ENCODE measurements around the gene FLOT2. TPM values are rescaled to one million over a fixed set of nuclear protein-coding genes. Genes with fewer than 3 reads are reported as not detected.
"Not testable (repeated sequence)": the region's sequence is repeated elsewhere in the genome, so short reads cannot be mapped to it uniquely, and the experiment has no call there.

The FLOT2 gene
- total and polyA plus RNA-seq, 3 donors from 2014 or later: 20.9 to 33.2 (median 31.3) TPM

DNA sequence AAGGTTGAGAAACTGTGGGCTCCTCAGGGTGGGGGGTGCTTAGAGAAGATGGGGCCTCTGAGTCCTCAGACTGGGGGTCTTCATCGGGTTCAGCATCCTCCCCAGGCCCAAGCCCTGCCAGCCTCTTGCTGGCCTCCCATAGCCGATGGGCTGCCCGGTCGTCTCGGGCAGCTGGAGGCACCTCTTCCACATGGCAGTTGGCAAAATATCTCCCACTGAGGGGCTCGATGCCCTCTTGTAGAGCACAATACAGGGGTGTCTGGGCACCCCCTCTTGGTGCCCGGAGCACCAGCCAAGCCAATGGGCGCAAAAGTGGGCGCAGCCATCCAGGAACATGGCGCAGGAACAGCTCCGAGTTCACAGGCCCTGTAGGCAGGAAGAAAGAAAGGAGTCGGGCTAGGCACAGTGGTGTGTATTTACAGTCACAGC is 1.0 kb upstream of the FLOT2 start:
- no peaks in the 10 kb centered on the region for H3K27me3 ChIP-seq
- intact Hi-C loops (cut with DNase I; ENCODE audit: low total_unique reads): no loop called here
- H3K4me3 ChIP-seq: no peak overlapping the region
- DNase-seq: no peak
- H3K36me3 ChIP-seq (ENCODE audit: low read depth, missing control alignments): no peaks in the 10 kb centered on the region
- peaks cover 30% of the 10 kb centered on the region for H3K4me1 ChIP-seq
- H3K27ac ChIP-seq: no peak overlapping the region
- TF ChIP-seq POLR2A (IDR thresholded peaks at IDR 0.05): no peak
- TF ChIP-seq, protein P1, sequence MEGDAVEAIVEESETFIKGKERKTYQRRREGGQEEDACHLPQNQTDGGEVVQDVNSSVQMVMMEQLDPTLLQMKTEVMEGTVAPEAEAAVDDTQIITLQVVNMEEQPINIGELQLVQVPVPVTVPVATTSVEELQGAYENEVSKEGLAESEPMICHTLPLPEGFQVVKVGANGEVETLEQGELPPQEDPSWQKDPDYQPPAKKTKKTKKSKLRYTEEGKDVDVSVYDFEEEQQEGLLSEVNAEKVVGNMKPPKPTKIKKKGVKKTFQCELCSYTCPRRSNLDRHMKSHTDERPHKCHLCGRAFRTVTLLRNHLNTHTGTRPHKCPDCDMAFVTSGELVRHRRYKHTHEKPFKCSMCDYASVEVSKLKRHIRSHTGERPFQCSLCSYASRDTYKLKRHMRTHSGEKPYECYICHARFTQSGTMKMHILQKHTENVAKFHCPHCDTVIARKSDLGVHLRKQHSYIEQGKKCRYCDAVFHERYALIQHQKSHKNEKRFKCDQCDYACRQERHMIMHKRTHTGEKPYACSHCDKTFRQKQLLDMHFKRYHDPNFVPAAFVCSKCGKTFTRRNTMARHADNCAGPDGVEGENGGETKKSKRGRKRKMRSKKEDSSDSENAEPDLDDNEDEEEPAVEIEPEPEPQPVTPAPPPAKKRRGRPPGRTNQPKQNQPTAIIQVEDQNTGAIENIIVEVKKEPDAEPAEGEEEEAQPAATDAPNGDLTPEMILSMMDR (IDR thresholded peaks at IDR 0.05): no peak
- no peaks in the 10 kb centered on the region for H3K9me3 ChIP-seq
- 77 to 86% methylated on average over 2 to 12 of the region's 12 CpGs for WGBS, 2 donors

DNA sequence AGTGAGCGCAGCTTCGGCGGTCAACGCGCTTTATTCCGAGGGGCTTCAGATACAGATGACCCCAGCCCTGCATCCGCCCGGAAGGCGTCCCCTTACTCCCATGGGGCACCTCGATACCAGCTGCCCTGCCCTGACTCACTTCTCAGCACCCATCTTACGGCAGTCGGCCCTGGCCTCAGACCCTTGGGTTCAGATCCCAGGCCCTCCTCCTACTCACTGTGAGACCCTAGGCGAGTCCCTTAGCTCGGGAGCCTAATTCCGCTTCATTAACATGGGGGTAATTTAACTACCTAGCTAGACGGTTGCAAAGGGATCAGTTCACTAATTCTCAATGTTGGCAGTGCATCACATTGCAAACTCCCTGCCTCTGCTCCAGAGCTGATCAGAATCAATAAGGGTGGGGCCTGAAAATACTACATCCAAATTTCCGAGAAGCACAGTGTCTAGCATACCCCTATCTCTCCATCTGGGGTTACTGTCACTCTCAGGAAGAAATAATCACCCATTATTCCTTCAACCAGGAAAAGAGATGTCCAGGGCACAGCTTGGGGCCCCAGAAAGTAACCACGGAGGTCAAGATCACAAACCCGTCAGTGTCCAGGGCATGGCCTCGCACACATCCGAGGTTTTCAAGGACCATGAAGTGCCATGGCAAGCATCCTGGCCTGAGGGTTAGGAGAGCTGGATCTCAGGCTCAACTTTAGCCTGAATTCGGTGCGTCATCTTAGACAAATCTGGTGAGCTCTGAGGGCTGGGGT is 415 bp upstream of the FLOT2 start:
- peak; percentile 58 for DNase-seq
- no peaks in the 10 kb centered on the region for H3K36me3 ChIP-seq (ENCODE audit: low read depth, missing control alignments)
- 24 to 25% methylated on average over 14 to 17 of the region's 23 CpGs for WGBS, 2 donors
- H3K27me3 ChIP-seq: no peaks in the 10 kb centered on the region
- intact Hi-C loops (cut with DNase I; ENCODE audit: low total_unique reads): no loop called here
- TF ChIP-seq POLR2A (IDR thresholded peaks at IDR 0.05): no peak
- TF ChIP-seq, protein P1 (IDR thresholded peaks at IDR 0.05): no peak
- H3K9me3 ChIP-seq: no peaks in the 10 kb centered on the region
- peak overlapping the region; percentile 80 to 81 for H3K4me3 ChIP-seq
- peaks cover 26% of the 10 kb centered on the region for H3K4me1 ChIP-seq
- H3K27ac ChIP-seq: peak overlapping the region; percentile 87 to 91

DNA sequence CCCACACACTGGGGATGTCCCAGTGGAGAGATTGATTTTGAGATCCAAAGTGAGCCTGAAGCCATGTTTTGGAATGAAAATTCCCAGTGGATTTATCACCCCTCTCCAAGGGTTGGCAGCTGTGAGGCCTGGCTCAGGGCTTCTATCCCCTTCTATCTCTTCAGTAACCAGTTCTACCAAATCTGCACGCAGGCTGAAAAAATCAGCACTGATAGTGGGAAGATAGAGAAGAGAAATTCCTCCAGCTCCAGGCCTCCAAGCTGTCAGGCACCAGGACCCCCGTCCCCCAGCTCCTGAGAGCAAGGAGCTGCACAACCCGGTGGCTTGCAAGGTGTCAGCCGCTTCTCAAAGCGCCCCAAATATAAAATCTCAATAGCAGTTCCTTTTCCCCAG is 1.0 kb downstream of the FLOT2 start:
- TF ChIP-seq POLR2A (IDR thresholded peaks at IDR 0.05): no peak
- TF ChIP-seq, protein P1 (IDR thresholded peaks at IDR 0.05): no peak
- Histone ChIP-seq H3K27me3 (no peaks in the 10 kb centered on the region), H3K4me3 (peak overlapping the region; percentile 80 to 81), H3K4me1 (peaks cover 20% of the 10 kb centered on the region), H3K27ac (peak overlapping the region; percentile 87 to 91), H3K36me3 (ENCODE audit: low read depth, missing control alignments) (no peaks in the 10 kb centered on the region), H3K9me3 (no peaks in the 10 kb centered on the region)
- 11 to 15% methylated on average over 5 of the region's 5 CpGs for WGBS, 2 donors
- no peak for DNase-seq
- intact Hi-C loops (cut with DNase I; ENCODE audit: low total_unique reads): no loop called here

DNA sequence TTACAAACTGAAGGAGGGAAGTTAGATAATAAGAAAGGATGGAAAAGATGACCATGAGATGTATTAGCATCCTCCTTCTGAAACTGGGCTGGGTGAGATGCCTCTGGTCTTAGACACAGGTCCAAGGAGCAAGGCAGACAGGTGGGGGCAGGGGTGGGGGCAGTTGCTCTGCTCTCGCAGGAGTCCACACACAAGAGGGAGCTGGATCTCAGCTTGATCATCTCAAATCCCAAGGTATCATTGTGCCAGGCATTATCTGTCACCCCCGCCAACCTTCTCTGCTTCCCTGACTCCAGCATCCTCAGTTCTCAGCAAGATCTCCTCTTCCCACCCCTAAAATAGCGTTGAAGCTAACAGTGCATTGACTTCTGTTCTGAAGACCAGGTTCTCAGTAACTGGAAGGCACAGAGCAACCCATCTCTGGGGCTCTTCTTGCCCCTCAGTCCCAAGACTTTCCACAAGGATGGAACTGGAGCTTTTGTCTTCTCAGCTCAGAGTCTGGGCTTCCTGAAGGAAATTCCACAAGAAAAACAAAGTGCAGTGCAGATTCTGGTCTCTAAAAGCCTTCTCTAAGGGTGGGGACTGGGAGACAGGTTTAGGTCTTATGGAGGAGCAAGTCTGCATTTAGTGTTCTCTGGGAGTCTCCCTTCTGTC is 1.6 kb downstream of the FLOT2 start:
- TF ChIP-seq POLR2A (IDR thresholded peaks at IDR 0.05): no peak
- TF ChIP-seq, protein P1 (IDR thresholded peaks at IDR 0.05): no peak
- no peak for DNase-seq
- intact Hi-C loops (cut with DNase I; ENCODE audit: low total_unique reads): no loop called here
- H3K36me3 ChIP-seq (ENCODE audit: low read depth, missing control alignments): no peaks in the 10 kb centered on the region
- 46 to 56% methylated on average over 3 of the region's 3 CpGs for WGBS, 2 donors
- no peak overlapping the region for H3K27ac ChIP-seq
- peaks cover 19% of the 10 kb centered on the region for H3K4me1 ChIP-seq
- no peak overlapping the region for H3K4me3 ChIP-seq
- no peaks in the 10 kb centered on the region for H3K27me3 ChIP-seq
- H3K9me3 ChIP-seq: no peaks in the 10 kb centered on the region

DNA sequence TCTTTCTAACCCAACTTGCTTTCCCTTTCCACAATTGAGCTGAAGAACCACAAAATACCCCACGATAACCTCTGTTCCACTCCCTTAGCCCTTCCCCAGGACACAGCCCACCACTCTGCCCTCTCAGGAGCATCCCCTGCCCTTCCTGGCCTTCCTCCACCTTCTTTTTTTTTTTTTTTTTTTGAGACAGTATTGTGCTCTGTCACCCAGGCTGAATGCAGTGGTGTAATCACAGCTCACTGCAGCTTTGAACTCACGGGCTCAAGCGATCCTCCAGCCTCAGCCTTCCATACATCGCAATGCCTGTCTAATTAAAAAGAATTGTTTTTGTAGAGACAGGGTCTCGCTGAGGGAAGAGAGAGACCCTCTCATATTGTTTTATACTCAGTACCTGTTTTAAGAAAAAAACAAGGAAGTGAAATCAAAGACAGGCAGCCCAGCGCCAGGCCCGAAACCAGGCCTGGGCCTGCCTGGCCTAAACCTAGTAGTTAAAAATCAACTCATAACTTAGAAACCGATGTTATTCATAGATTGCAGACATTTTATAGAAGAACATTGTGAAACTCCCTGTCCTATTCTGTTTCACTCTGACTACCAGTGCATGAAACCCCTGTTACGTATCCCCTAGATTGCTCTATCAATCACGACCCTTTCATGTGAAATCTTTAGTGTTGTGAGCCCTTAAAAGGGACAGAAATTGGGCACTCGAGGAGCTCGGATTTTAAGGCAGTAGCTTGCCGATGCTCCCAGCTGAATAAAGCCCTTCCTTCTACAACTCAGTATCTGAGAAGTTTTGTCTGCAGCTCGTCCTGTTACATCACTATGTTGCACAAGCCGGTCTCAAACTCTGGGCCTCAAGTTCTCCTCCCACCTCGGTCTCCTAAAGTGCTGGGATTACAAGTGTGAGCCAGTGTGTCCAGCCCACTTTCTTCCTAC is 4.0 kb downstream of the FLOT2 start:
- H3K36me3 ChIP-seq (ENCODE audit: low read depth, missing control alignments); intact Hi-C loops (cut with DNase I; ENCODE audit: low total_unique reads); H3K27me3 ChIP-seq; H3K9me3 ChIP-seq; H3K27ac ChIP-seq; H3K4me3 ChIP-seq; DNase-seq: not testable (repeated sequence)
- H3K4me1 ChIP-seq: peaks cover 19% of the 10 kb centered on the region
- 85% methylated on average over 16 of the region's 16 CpGs for WGBS, 2 donors
